ENCODE data around the gene KRTAP10-10. TPM values are rescaled to one million over a fixed set of nuclear protein-coding genes. Genes with fewer than 3 reads are reported as not detected.

The KRTAP10-10 gene
- total and polyA plus RNA-seq, 9 of the 15 experiments (the other 6 are each of a cell fraction or from before 2014, with no cell fraction given): not detected

DNA sequence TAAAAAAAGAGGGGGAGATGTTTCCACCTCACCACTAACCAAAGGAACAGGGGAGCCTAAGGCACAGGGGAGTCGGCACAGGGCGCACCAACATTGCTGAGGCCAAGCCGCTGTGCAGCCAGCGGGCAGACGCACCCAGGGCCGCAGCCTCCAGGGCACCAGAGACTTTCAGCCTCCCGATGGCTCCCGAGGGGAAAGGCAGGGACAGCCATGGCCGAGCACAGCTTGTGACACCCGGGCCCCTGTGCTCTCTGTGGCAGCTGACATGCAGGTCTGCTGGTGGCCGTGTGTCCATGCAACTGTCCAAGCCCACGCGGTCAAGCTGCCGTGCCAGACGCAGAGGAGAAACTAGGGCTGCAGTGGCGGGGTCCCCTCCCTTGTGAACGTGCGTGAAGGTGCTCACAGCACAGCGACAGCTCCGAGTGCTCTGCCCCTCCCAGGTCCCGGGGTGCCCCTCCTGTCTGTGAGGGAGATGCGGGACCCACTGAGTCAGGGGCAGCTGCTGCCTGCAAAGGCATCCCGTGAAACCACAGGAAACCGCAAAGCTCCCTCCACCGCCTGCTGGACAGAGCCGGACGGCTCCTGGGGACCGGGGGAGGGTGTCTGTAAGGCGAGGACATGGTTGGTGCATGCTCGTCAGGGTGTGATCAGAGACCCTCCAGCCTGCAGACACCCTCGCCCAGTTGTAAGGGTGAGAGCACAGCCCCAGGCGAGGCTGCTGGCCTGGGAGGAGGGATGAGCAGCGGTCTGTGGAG, 11.6 kb downstream of the KRTAP10-10 start:
- Histone ChIP-seq H3K9ac (ENCODE audit: insufficient read depth in 1 of 2, low read depth in 2 of 2, low read length in 2 of 2) (no peak overlapping the region; a peak in 1 of 4 replicates), H3K79me2 (ENCODE audit: control insufficient read depth, insufficient read depth, low read length) (no peaks in the 10 kb centered on the region), H2AFZ (ENCODE audit: low read depth, low read length) (no peak overlapping the region), H3K4me1 (replicated peaks in 1 of 2; ENCODE audit: control insufficient read depth in 2 of 2, insufficient read depth in 2 of 2, low read length in 2 of 2) (no peaks in the 10 kb centered on the region; a peak in 1 of 5 replicates), H3K36me3 (ENCODE audit: control insufficient read depth, insufficient read depth, low read length) (no peaks in the 10 kb centered on the region), H4K20me1 (replicated peaks; ENCODE audit: control insufficient read depth, insufficient read depth, low read length) (no peaks in the 10 kb centered on the region), H3K9me1 (ENCODE audit: control insufficient read depth, insufficient read depth, low read length) (no peaks in the 10 kb centered on the region), H3K4me2 (ENCODE audit: insufficient read depth, low read length) (no peak overlapping the region), H3K27me3 (ENCODE audit: control insufficient read depth in 2 of 2, insufficient read depth in 2 of 2, low read length in 2 of 2) (peaks cover 13 to 66% of the 10 kb centered on the region in 2 experiments; a peak in 4 of 5 replicates), H3K27ac (ENCODE audit: extremely low read depth, low read depth, low read length) (no peak overlapping the region), H3K9me3 (replicated peaks; ENCODE audit: control insufficient read depth, insufficient read depth, low read depth, low read length) (peaks cover 3% of the 10 kb centered on the region; the same call in 1 of the 2 replicates), H3K4me3 (no peak overlapping the region)
- ATAC-seq: no peak
- DNase-seq (ENCODE audit: extremely low read depth in 1 of 4, low spot score in 3 of 4): no peak
- TF ChIP-seq IRF1 (CRISPR knock-in tag; IDR thresholded peaks at IDR 0.05; ENCODE audit: borderline replicate concordance) (no peak), FOXM1 (IDR thresholded peaks at IDR 0.05; ENCODE audit: low read depth) (no peak), FOXM1 (CRISPR knock-in tag; IDR thresholded peaks at IDR 0.05; ENCODE audit: low read depth) (no peak), E2F6 (IDR thresholded peaks at IDR 0.05; ENCODE audit: borderline replicate concordance in 1 of 2, extremely low read depth in 1 of 2, insufficient read depth in 1 of 2, insufficient read length in 1 of 2, low read depth in 1 of 2, low read length in 1 of 2, poor library complexity in 1 of 2, severe bottlenecking in 1 of 2) (no peak), SMARCA5 (IDR thresholded peaks at IDR 0.05) (no peak), ARNT (IDR thresholded peaks at IDR 0.05) (no peak), ZNF655 (CRISPR knock-in tag; IDR thresholded peaks at IDR 0.05) (no peak)
- ChIA-PET CTCF (ENCODE audit: low intra/inter-chr PET ratio) (no interaction called here), POLR2A (no interaction called here)
- FAIRE-seq: no peak
- intact Hi-C loops (cut with micrococcal nuclease) (no loop called here), in situ Hi-C loops (cut with MboI) (no loop called here)
- WGBS (ENCODE audit: insufficient coverage, low coverage, missing lambda C conversion rate): 1% methylated on average over 33 of the region's 33 CpGs
- BruUV-seq (replicated peaks): no TSS peak

All from K562 (cell line).